H1 (cell line): ENCODE results near the gene PLEKHA3.

ENCODE experiments used
- POLR2A ChIP-seq, 2 experiments: IDR thresholded peaks; 1 replicate in 1 of 2; 2 replicates in 1 of 2; pipeline ENCODE4 v1.6.1; 2011; ENCODE audit warnings: low read depth in 2 of 2, low read length in 2 of 2, mild to moderate bottlenecking in 2 of 2; ENCODE audit errors: control extremely low read depth in 1 of 2
- POLR2AphosphoS5 ChIP-seq: IDR thresholded peaks from 2 replicates; pipeline ENCODE4 v1.6.1; 2011; ENCODE audit warnings: low read depth, low read length
- TF ChIP-seq, protein P1 (sequence below), 3 experiments: IDR thresholded peaks; 1 replicate in 2 of 3; 2 replicates in 1 of 3; pipeline versions ENCODE4 v1.5.1 to v1.6.1; 2011; ENCODE audit warnings: low read length in 3 of 3, mild to moderate bottlenecking in 3 of 3, inconsistent platforms in 2 of 3, low read depth in 1 of 3, moderate library complexity in 1 of 3; ENCODE audit not compliant: insufficient read depth in 1 of 3; ENCODE audit errors: control extremely low read depth in 1 of 3
- TF ChIP-seq, protein P2 (sequence below): IDR thresholded peaks from 2 replicates; pipeline ENCODE4 v1.6.1; 2011; ENCODE audit warnings: low read length, improper control_type of control experiment

DNA sequence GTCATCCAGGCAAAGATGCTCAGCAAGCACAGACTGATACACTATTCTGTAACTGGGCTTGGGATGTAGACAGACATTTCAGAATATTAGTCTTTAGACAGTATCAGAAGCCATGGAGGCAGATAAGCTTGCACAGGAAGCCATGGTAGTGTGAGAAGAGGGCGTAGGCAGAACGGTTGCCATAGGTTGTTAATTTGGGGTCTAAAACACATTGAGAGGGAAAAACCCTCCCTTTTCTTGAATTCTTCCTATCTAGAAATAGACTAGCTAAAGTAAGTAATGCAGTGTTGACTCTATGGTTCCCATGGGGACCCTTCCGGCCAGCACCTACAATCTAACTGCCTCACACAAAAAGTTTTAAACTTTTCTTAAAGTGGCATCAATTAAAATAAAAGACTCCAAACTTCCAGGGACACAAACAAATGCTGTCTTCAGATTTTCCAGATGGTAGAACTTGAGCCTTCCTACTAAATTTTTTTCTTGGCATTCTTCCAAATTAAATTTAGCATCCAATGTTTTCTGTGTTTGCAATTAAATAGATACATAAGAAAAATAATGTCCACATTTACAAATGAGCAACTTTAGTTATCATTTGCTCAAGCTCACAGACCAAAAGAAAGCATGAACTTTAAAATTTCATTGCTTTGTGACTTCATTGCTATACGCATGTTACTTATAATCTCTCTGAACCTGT lies 31.1 kb upstream of the PLEKHA3 start:
- TF ChIP-seq POLR2AphosphoS5 (no peak), POLR2A (IDR thresholded peaks at IDR 0.05; ENCODE audit: control extremely low read depth in 1 of 2, low read depth in 2 of 2, low read length in 2 of 2) (no peak; a peak in 1 of 3 replicates)
- TF ChIP-seq, protein P1, sequence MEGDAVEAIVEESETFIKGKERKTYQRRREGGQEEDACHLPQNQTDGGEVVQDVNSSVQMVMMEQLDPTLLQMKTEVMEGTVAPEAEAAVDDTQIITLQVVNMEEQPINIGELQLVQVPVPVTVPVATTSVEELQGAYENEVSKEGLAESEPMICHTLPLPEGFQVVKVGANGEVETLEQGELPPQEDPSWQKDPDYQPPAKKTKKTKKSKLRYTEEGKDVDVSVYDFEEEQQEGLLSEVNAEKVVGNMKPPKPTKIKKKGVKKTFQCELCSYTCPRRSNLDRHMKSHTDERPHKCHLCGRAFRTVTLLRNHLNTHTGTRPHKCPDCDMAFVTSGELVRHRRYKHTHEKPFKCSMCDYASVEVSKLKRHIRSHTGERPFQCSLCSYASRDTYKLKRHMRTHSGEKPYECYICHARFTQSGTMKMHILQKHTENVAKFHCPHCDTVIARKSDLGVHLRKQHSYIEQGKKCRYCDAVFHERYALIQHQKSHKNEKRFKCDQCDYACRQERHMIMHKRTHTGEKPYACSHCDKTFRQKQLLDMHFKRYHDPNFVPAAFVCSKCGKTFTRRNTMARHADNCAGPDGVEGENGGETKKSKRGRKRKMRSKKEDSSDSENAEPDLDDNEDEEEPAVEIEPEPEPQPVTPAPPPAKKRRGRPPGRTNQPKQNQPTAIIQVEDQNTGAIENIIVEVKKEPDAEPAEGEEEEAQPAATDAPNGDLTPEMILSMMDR (IDR thresholded peaks at IDR 0.05; ENCODE audit: control extremely low read depth in 1 of 3, insufficient read depth in 1 of 3, low read depth in 1 of 3, low read length in 3 of 3): no peak
- TF ChIP-seq, protein P2, sequence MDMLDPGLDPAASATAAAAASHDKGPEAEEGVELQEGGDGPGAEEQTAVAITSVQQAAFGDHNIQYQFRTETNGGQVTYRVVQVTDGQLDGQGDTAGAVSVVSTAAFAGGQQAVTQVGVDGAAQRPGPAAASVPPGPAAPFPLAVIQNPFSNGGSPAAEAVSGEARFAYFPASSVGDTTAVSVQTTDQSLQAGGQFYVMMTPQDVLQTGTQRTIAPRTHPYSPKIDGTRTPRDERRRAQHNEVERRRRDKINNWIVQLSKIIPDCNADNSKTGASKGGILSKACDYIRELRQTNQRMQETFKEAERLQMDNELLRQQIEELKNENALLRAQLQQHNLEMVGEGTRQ: no peak
